ENCODE measurements around the gene SFN. TPM values are rescaled to one million over a fixed set of nuclear protein-coding genes. Genes with fewer than 3 reads are reported as not detected.
"Not testable (repeated sequence)": the region's sequence is repeated elsewhere in the genome, so short reads cannot be mapped to it uniquely, and the experiment has no call there.

Gene SFN
- total RNA-seq, 4 donors from 2014 or later, result 0.81 to 51.6 (median 6.9) TPM

- Histone ChIP-seq H3K4me1 (peaks cover 0 to 7% (median 0%) of the 10 kb centered on the region in 3 donors), H3K27ac (no peak overlapping the region), H3K36me3 (peaks cover 0 to 58% of the 10 kb centered on the region in 2 donors), H3K4me3 (no peak overlapping the region), H3K27me3 (no peaks in the 10 kb centered on the region), H3K9me3 (no peaks in the 10 kb centered on the region)
- WGBS, 2 donors (ENCODE audit: low coverage in 1 of 2), result 65 to 86% methylated on average over 1 to 2 of the region's 4 CpGs
- no peak for ATAC-seq
- TF ChIP-seq, protein P1, sequence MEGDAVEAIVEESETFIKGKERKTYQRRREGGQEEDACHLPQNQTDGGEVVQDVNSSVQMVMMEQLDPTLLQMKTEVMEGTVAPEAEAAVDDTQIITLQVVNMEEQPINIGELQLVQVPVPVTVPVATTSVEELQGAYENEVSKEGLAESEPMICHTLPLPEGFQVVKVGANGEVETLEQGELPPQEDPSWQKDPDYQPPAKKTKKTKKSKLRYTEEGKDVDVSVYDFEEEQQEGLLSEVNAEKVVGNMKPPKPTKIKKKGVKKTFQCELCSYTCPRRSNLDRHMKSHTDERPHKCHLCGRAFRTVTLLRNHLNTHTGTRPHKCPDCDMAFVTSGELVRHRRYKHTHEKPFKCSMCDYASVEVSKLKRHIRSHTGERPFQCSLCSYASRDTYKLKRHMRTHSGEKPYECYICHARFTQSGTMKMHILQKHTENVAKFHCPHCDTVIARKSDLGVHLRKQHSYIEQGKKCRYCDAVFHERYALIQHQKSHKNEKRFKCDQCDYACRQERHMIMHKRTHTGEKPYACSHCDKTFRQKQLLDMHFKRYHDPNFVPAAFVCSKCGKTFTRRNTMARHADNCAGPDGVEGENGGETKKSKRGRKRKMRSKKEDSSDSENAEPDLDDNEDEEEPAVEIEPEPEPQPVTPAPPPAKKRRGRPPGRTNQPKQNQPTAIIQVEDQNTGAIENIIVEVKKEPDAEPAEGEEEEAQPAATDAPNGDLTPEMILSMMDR (IDR thresholded peaks at IDR 0.05), result no peak
- TF ChIP-seq EP300 (IDR thresholded peaks at IDR 0.05) (no peak), POLR2AphosphoS5 (IDR thresholded peaks at IDR 0.05) (no peak), POLR2A (IDR thresholded peaks at IDR 0.05) (no peak)
Measured at GRCh38 chr1:26874896-26875295, 11.9 kb downstream of the SFN start.

GRCh38 chr1:26877326-26877725, 14.4 kb downstream of the SFN start:
- Histone ChIP-seq H3K27me3 (no peaks in the 10 kb centered on the region), H3K36me3 (peaks cover 0 to 82% of the 10 kb centered on the region in 2 donors), H3K4me1 (peaks cover 0 to 7% (median 0%) of the 10 kb centered on the region in 3 donors), H3K4me3 (no peak overlapping the region), H3K9me3 (no peaks in the 10 kb centered on the region), H3K27ac (no peak overlapping the region)
- no peak for ATAC-seq
- no peak for TF ChIP-seq POLR2A (IDR thresholded peaks at IDR 0.05)
- TF ChIP-seq POLR2AphosphoS5 (IDR thresholded peaks at IDR 0.05), result no peak
- TF ChIP-seq, protein P1 (IDR thresholded peaks at IDR 0.05), result no peak
- TF ChIP-seq EP300 (IDR thresholded peaks at IDR 0.05), result no peak
- WGBS, 2 donors (ENCODE audit: low coverage in 1 of 2), result 51 to 71% methylated on average over 2 of the region's 2 CpGs

GRCh38 chr1:26879793-26880192, 16.8 kb downstream of the SFN start:
- no peak for ATAC-seq
- Histone ChIP-seq H3K4me1 (peaks cover 0 to 7% (median 0%) of the 10 kb centered on the region in 3 donors), H3K36me3 (peaks cover 0 to 99% of the 10 kb centered on the region in 2 donors), H3K9me3 (no peaks in the 10 kb centered on the region), H3K27me3 (no peaks in the 10 kb centered on the region), H3K4me3 (no peak overlapping the region), H3K27ac (no peak overlapping the region)
- 89% methylated on average over 4 of the region's 4 CpGs; no CpG with 5 or more reads in 1 of the 2 donors for WGBS, 2 donors (ENCODE audit: low coverage in 1 of 2)
- TF ChIP-seq EP300 (IDR thresholded peaks at IDR 0.05) (no peak), POLR2A (IDR thresholded peaks at IDR 0.05) (no peak), POLR2AphosphoS5 (IDR thresholded peaks at IDR 0.05) (no peak)
- TF ChIP-seq, protein P1 (IDR thresholded peaks at IDR 0.05), result no peak

DNA sequence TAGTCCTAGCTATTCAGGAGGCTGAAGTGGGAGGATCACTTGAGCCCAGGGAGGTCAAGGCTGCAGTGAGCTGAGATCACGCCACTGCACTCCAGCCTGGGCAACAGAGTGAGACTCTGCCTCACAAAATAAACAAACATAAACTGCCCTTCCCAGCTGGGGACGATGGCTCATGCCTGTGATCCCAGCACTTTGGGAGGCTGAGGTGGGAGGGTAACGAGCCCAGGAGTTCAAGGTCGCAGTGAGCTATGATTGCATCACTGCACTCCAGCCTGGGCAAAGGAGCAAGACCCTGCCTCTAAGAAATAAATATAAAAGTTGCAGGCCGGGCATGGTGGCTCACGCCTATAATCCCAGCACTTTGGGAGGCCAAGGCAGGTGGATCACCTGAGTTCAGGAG, 18.7 kb downstream of the SFN start:
- H3K4me1 ChIP-seq, H3K27ac ChIP-seq, H3K4me3 ChIP-seq, H3K27me3 ChIP-seq, ATAC-seq, H3K9me3 ChIP-seq: not testable (repeated sequence)
- H3K36me3 ChIP-seq, result peaks cover 0 to 100% of the 10 kb centered on the region in 2 donors
- 100% methylated on average over 3 of the region's 6 CpGs; no CpG with 5 or more reads in 1 of the 2 donors for WGBS, 2 donors (ENCODE audit: low coverage in 1 of 2)

DNA sequence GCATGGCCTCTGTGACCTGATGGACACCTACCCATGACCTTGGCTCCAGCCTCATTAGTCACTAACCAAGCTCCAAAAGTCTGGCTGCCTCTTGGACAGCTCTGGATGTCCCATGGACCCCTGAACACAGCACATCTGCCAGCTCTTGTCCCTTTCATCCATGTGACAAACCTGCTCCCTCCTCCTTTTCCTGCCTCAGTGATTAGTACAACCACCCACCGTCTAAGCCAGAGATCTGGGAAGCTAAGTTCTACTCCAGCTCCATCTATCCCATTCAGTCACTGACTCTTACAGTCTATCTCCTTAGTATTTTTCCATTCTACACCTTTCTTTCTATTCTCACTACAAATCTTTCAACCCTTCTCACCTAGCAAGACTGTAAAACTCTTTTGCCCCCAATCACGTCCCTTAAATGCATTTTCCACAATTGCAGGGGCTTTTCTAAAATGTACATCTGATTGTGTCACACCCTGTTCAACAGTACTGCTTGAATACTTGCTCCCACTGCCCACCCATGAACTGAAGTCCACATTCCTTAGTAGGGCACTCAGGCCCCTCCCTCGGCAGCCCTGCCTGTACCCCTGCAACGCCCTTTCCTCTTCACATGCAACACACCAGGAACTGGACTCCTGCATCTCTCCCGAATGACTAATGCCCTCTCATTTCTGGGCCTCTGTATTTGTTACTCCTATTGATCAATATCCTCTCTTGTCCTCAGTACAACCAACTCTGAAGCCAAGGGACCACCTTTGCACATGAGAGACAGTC, 19.9 kb downstream of the SFN start:
- Histone ChIP-seq H3K4me1 (peaks cover 0 to 12% (median 0%) of the 10 kb centered on the region in 3 donors), H3K4me3 (no peak overlapping the region), H3K27ac (no peak overlapping the region), H3K36me3 (peaks cover 0 to 100% of the 10 kb centered on the region in 2 donors), H3K9me3 (no peaks in the 10 kb centered on the region), H3K27me3 (no peaks in the 10 kb centered on the region)
- no peak for TF ChIP-seq POLR2AphosphoS5 (IDR thresholded peaks at IDR 0.05)
- 70 to 84% methylated on average over 5 of the region's 5 CpGs for WGBS, 2 donors (ENCODE audit: low coverage in 1 of 2)
- ATAC-seq, result no peak

DNA sequence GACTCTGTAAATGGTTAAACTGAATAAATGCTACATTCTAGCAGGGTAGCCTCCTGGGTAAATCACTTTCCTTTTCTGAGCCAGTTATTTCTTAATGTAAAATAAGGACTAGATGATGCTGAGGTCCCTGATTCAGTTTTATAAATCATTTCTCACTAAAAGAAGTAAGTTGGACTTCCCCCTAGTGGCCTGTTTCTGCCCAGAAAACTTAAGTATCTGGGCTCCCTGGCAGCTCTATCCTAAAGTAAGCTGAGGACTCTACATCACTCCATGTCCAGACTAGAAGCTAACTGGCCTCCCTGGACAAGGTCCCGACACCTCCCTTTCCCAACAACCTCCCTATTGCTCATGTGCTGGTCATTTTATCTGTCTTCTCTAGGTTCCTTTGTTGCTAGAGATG, 24.2 kb downstream of the SFN start:
- no peaks in the 10 kb centered on the region for H3K27me3 ChIP-seq
- H3K4me1 ChIP-seq, result peaks cover 3 to 35% (median 17%) of the 10 kb centered on the region in 3 donors
- TF ChIP-seq POLR2A (IDR thresholded peaks at IDR 0.05) (no peak), POLR2AphosphoS5 (IDR thresholded peaks at IDR 0.05) (no peak), EP300 (IDR thresholded peaks at IDR 0.05) (no peak)
- TF ChIP-seq, protein P1 (IDR thresholded peaks at IDR 0.05), result peak in 3 of 4 experiments; percentile 21 to 37 (median 31)
- WGBS, 2 donors (ENCODE audit: low coverage in 1 of 2), result 64 to 80% methylated on average over 1 of the region's 1 CpG
- no peaks in the 10 kb centered on the region for H3K9me3 ChIP-seq
- H3K27ac ChIP-seq, result no peak overlapping the region
- no peak for ATAC-seq
- peaks cover 0 to 82% of the 10 kb centered on the region in 2 donors for H3K36me3 ChIP-seq
- H3K4me3 ChIP-seq, result no peak overlapping the region

All from gastroesophageal sphincter (tissue), 4 donors.